WTC11 (cell line): Measurements from ENCODE around the gene GPR68. TPM values are rescaled to one million over a fixed set of nuclear protein-coding genes. Genes with fewer than 3 reads are reported as not detected.

Experiments used
- ATAC-seq: fragments of 200-7000 bp; cut with Tn5 transposase; 2 replicates; pipeline ENCODE4 v1.10.0; 2021; ENCODE audit warnings: mild to moderate bottlenecking, moderate library complexity
- CTCF ChIA-PET: fragments of 300-600 bp; sonication (Branson Sonifier 250); formaldehyde crosslinking; loops from one replicate; lab custom pipeline; 2021; ENCODE audit warnings: antibody characterized with exemption; lab: Charles Lee
- POLR2A ChIA-PET: fragments of 350-600 bp; sonication (Branson Sonifier 250); formaldehyde crosslinking; loops from one replicate; lab custom pipeline; 2021; ENCODE audit warnings: antibody characterized with exemption; lab: Charles Lee
- DNase-seq: peaks from one replicate; pipeline ENCODE4 v3.0.0; 2021; ENCODE audit warnings: low spot score
- H3K27ac Mint-ChIP-seq: 2 replicates; pipeline ENCODE4 v1.8.0; 2021; ENCODE audit warnings: mixed read lengths
- H3K27me3 Mint-ChIP-seq: 2 replicates; pipeline ENCODE4 v1.8.0; 2021; ENCODE audit warnings: low read depth, mild to moderate bottlenecking, moderate library complexity, mixed read lengths
- H3K36me3 Mint-ChIP-seq: 2 replicates; pipeline ENCODE4 v1.8.0; 2021; ENCODE audit warnings: mixed read lengths
- H3K4me1 Mint-ChIP-seq: 2 replicates; pipeline ENCODE4 v1.8.0; 2022; ENCODE audit warnings: mixed read lengths
- H3K4me3 Mint-ChIP-seq: 2 replicates; pipeline ENCODE4 v1.8.0; 2021; ENCODE audit warnings: mild to moderate bottlenecking, moderate library complexity, mixed read lengths
- H3K9me3 Mint-ChIP-seq: 2 replicates; pipeline ENCODE4 v1.8.0; 2021; ENCODE audit warnings: mixed read lengths
- CBFB ChIP-seq: sonication (generic); formaldehyde crosslinking; IDR thresholded peaks from 2 replicates; pipeline ENCODE4 v1.8.1; 2022; ENCODE audit warnings: mild to moderate bottlenecking, low read depth, missing genetic modification reagents
- CREM ChIP-seq: sonication (generic); formaldehyde crosslinking; IDR thresholded peaks from 2 replicates; pipeline ENCODE4 v1.8.1; 2022; ENCODE audit warnings: mild to moderate bottlenecking, missing genetic modification reagents, moderate library complexity
- ETV6 ChIP-seq: sonication (generic); formaldehyde crosslinking; IDR thresholded peaks from 2 replicates; pipeline ENCODE4 v1.8.1; 2022; ENCODE audit warnings: mild to moderate bottlenecking, missing genetic modification reagents
- IRF2 ChIP-seq: sonication (generic); formaldehyde crosslinking; IDR thresholded peaks from 2 replicates; pipeline ENCODE4 v1.8.0; 2022; ENCODE audit warnings: low read depth, missing genetic modification reagents, borderline replicate concordance
- MYBL2 ChIP-seq: sonication (generic); formaldehyde crosslinking; IDR thresholded peaks from 2 replicates; pipeline ENCODE4 v1.8.1; 2023; ENCODE audit warnings: mild to moderate bottlenecking, moderate library complexity, missing genetic modification reagents
- NR3C1 ChIP-seq: sonication (generic); formaldehyde crosslinking; conservative IDR thresholded peaks from 2 replicates; pipeline ENCODE4 v1.8.1; 2023; ENCODE audit warnings: low read depth, mild to moderate bottlenecking, missing genetic modification reagents
- SOX15 ChIP-seq: fragments of 250-450 bp; sonication (Bioruptor Pico); IDR thresholded peaks from 2 replicates; pipeline ENCODE4 v1.9.0; 2021; ENCODE audit warnings: mild to moderate bottlenecking
- TCF7 ChIP-seq: sonication (generic); formaldehyde crosslinking; IDR thresholded peaks from 2 replicates; pipeline ENCODE4 v1.8.0; 2022; ENCODE audit warnings: mild to moderate bottlenecking, low read depth, missing genetic modification reagents, moderate library complexity
- TEAD1 ChIP-seq: sonication (generic); formaldehyde crosslinking; IDR thresholded peaks from 2 replicates; pipeline ENCODE4 v1.8.0; 2022; ENCODE audit warnings: mild to moderate bottlenecking, missing genetic modification reagents
- ZNF138 ChIP-seq: sonication (generic); formaldehyde crosslinking; conservative IDR thresholded peaks from 2 replicates; pipeline ENCODE4 v1.8.1; 2022; ENCODE audit warnings: mild to moderate bottlenecking, moderate library complexity, missing genetic modification reagents
- ZNF219 ChIP-seq: sonication (generic); formaldehyde crosslinking; IDR thresholded peaks from 2 replicates; pipeline ENCODE4 v1.8.0; 2023; ENCODE audit warnings: missing genetic modification reagents, mild to moderate bottlenecking, borderline replicate concordance
- ZNF263 ChIP-seq: sonication (generic); formaldehyde crosslinking; IDR thresholded peaks from 2 replicates; pipeline ENCODE4 v1.8.1; 2022; ENCODE audit warnings: low read depth, mild to moderate bottlenecking, moderate library complexity, missing genetic modification reagents
- ZNF317 ChIP-seq: sonication (generic); formaldehyde crosslinking; IDR thresholded peaks from 2 replicates; pipeline ENCODE4 v1.8.1; 2023; ENCODE audit warnings: low read depth, mild to moderate bottlenecking, moderate library complexity, missing genetic modification reagents, borderline replicate concordance
- ZNF416 ChIP-seq: fragments of 250-450 bp; sonication (Bioruptor Pico); IDR thresholded peaks from 2 replicates; pipeline ENCODE4 v1.9.0; 2021; ENCODE audit warnings: mild to moderate bottlenecking, inconsistent platforms
- total RNA-seq: library from RNA; stranded (reverse); gene quantifications from 3 replicates; pipeline ENCODE4 v1.2.3, GENCODE V29; 2021
- TF ChIP-seq, protein P1 (sequence below): fragments of 200-600 bp; IDR thresholded peaks from 2 replicates; pipeline ENCODE4 v1.8.0; 2022; ENCODE audit warnings: antibody characterized with exemption
- TF ChIP-seq, protein P2 (sequence below): sonication (generic); formaldehyde crosslinking; conservative IDR thresholded peaks from 2 replicates; pipeline ENCODE4 v1.8.1; 2022; ENCODE audit warnings: mild to moderate bottlenecking, missing genetic modification reagents
- TF ChIP-seq, protein P3 (sequence below): sonication (generic); formaldehyde crosslinking; IDR thresholded peaks from 2 replicates; pipeline ENCODE4 v1.8.1; 2022; ENCODE audit warnings: mild to moderate bottlenecking, missing genetic modification reagents, moderate library complexity, borderline replicate concordance
- TF ChIP-seq, protein P4 (sequence below): sonication (generic); formaldehyde crosslinking; IDR thresholded peaks from 2 replicates; pipeline ENCODE4 v1.8.0; 2023; ENCODE audit warnings: missing genetic modification reagents
- TF ChIP-seq, protein P5 (sequence below): sonication (generic); formaldehyde crosslinking; IDR thresholded peaks from 2 replicates; pipeline ENCODE4 v1.8.1; 2022; ENCODE audit warnings: low read depth, missing genetic modification reagents, borderline replicate concordance
- TF ChIP-seq, protein P6 (sequence below): sonication (generic); formaldehyde crosslinking; IDR thresholded peaks from 2 replicates; pipeline ENCODE4 v1.8.1; 2022; ENCODE audit warnings: low read depth, mild to moderate bottlenecking, moderate library complexity, missing genetic modification reagents, borderline replicate concordance

GPR68 gene
- total RNA-seq, 1 experiment from 2014 or later: 0.28 TPM

DNA sequence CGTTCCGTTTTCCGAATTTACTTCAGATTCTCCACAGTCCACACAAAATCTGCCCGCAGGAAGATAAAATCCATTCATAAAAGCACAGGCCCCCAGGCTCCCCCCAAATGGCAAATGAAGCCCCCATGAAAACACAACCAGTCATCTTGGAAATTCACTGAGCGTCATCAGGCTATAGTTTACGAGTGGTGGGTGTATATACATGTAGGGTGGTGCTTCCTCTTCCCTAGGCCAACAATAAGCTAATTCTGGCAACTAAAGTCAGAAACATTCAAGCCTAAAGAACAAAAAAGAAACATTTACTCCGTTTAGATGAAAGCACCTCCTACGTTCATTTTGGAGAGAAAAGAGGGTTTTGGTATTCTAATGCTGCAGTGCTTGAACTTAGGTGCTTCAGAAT, 5.8 kb downstream of the GPR68 start:
- Mint-ChIP-seq H3K9me3 (peaks cover 17% of the 10 kb centered on the region), H3K36me3 (peaks cover 3% of the 10 kb centered on the region; the same call in 1 of the 2 replicates), H3K4me1 (no peaks in the 10 kb centered on the region), H3K27me3 (peaks cover 4% of the 10 kb centered on the region; the same call in 1 of the 2 replicates), H3K27ac (no peak overlapping the region), H3K4me3 (no peak overlapping the region)
- CTCF ChIA-PET: no interaction called here
- no peak for TF ChIP-seq MYBL2 (CRISPR knock-in tag)
- DNase-seq (no peak), ATAC-seq (no peak)
- POLR2A ChIA-PET: no interaction called here

DNA sequence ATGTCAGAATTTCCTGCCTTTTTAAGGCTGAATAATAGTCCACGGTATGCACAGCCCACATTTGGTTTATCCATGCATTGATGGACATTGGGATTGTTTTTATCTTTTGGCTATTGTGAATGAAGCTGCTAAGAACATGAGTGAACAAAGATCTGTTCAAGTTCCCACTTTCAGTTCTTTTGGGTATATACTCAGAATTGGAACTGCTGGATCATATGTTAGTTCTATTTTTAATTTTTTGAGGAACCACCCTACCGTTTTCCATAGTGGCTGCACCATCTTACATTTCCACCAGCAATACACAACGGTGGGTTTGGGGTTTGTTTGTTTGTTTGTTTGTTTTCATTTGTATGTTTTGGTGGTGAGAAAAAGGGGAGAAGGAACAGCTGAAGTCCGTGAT, 6.4 kb downstream of the GPR68 start:
- DNase-seq: no peak
- CTCF ChIA-PET: no interaction called here
- no peak overlapping the region for H3K27ac Mint-ChIP-seq
- TF ChIP-seq NR3C1 (CRISPR knock-in tag): no peak
- TF ChIP-seq IRF2 (CRISPR knock-in tag): no peak
- TF ChIP-seq, all 79 proteins: peak for 0
- no peak for ATAC-seq
- Mint-ChIP-seq H3K4me1 (no peaks in the 10 kb centered on the region), H3K9me3 (peaks cover 17% of the 10 kb centered on the region), H3K36me3 (peaks cover 3% of the 10 kb centered on the region; the same call in 1 of the 2 replicates), H3K4me3 (no peak overlapping the region), H3K27me3 (peaks cover 4% of the 10 kb centered on the region; the same call in 1 of the 2 replicates)
- POLR2A ChIA-PET: no interaction called here

DNA sequence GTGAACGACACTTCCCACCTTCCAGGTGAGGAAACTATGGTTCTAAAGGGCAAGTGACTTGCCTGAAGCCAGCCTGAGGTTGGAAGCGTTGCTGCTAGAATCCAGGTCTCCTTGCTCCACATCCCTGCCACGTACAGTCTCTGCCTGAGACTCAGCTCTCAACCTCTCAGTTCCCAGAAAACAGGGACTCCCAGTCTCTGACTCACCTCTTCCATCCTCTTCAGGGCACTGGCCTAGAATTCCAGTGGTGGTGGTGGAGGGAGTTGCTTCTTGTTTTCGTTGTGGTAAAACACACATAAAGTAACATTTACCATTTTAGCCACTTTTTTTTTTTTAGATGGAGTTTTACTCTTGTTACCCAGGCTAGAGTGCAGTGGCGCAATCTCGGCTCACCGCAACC, 7.3 kb downstream of the GPR68 start:
- Mint-ChIP-seq H3K27ac (no peak overlapping the region), H3K36me3 (peaks cover 3% of the 10 kb centered on the region; the same call in 1 of the 2 replicates), H3K4me1 (no peaks in the 10 kb centered on the region), H3K4me3 (no peak overlapping the region), H3K9me3 (peaks cover 17% of the 10 kb centered on the region), H3K27me3 (peaks cover 4% of the 10 kb centered on the region; the same call in 1 of the 2 replicates)
- CTCF ChIA-PET: interaction anchor here (1.9 kb wide), 1 partner anchor 15 kb away, joined by 5 read pairs; no protein-coding TSS in a partner anchor
- DNase-seq (no peak), ATAC-seq (no peak)
- TF ChIP-seq CBFB (no peak), ETV6 (CRISPR knock-in tag) (no peak), ZNF317 (no peak), ZNF263 (no peak), TCF7 (CRISPR knock-in tag) (no peak), SOX15 (CRISPR knock-in tag) (no peak), ZNF138 (no peak), TEAD1 (no peak), CREM (CRISPR knock-in tag) (no peak)
- TF ChIP-seq, protein P1, sequence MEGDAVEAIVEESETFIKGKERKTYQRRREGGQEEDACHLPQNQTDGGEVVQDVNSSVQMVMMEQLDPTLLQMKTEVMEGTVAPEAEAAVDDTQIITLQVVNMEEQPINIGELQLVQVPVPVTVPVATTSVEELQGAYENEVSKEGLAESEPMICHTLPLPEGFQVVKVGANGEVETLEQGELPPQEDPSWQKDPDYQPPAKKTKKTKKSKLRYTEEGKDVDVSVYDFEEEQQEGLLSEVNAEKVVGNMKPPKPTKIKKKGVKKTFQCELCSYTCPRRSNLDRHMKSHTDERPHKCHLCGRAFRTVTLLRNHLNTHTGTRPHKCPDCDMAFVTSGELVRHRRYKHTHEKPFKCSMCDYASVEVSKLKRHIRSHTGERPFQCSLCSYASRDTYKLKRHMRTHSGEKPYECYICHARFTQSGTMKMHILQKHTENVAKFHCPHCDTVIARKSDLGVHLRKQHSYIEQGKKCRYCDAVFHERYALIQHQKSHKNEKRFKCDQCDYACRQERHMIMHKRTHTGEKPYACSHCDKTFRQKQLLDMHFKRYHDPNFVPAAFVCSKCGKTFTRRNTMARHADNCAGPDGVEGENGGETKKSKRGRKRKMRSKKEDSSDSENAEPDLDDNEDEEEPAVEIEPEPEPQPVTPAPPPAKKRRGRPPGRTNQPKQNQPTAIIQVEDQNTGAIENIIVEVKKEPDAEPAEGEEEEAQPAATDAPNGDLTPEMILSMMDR: no peak
- TF ChIP-seq, protein P2, sequence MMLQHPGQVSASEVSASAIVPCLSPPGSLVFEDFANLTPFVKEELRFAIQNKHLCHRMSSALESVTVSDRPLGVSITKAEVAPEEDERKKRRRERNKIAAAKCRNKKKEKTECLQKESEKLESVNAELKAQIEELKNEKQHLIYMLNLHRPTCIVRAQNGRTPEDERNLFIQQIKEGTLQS (CRISPR knock-in tag): no peak
- TF ChIP-seq, protein P3, sequence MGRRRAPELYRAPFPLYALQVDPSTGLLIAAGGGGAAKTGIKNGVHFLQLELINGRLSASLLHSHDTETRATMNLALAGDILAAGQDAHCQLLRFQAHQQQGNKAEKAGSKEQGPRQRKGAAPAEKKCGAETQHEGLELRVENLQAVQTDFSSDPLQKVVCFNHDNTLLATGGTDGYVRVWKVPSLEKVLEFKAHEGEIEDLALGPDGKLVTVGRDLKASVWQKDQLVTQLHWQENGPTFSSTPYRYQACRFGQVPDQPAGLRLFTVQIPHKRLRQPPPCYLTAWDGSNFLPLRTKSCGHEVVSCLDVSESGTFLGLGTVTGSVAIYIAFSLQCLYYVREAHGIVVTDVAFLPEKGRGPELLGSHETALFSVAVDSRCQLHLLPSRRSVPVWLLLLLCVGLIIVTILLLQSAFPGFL (CRISPR knock-in tag): no peak
- POLR2A ChIA-PET: no interaction called here

DNA sequence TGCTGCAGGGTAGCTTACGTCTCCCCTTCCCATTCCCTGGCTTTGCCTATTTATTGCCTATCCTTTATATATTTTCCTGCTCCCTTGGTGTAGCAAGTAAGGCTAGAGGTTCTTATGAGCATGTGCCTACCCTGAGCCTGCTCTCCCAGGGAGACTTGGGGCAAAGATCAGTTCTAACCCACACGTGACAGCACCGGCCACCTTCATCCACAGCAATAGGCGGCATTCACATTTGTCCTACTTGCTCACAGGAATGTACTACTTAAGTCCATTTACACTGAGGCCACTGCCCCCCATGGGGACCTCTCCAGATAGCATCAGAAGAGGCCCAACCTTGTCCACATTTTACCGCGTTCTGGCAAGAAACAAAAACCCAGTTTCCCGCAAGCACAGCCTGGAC, 8.7 kb downstream of the GPR68 start:
- H3K4me3 Mint-ChIP-seq: no peak overlapping the region
- peaks cover 22% of the 10 kb centered on the region for H3K9me3 Mint-ChIP-seq
- POLR2A ChIA-PET: no interaction called here
- CTCF ChIA-PET: interaction anchor here (0.5 to 1.9 kb wide), 2 partner anchors 17 to 58 kb away, joined by 3 to 5 read pairs; no protein-coding TSS in a partner anchor
- ATAC-seq (no peak), DNase-seq (no peak)
- peaks cover 12% of the 10 kb centered on the region for H3K36me3 Mint-ChIP-seq
- TF ChIP-seq, protein P1: no peak
- TF ChIP-seq ZNF219 (CRISPR knock-in tag) (no peak), ZNF416 (CRISPR knock-in tag) (no peak)
- TF ChIP-seq, protein P4, sequence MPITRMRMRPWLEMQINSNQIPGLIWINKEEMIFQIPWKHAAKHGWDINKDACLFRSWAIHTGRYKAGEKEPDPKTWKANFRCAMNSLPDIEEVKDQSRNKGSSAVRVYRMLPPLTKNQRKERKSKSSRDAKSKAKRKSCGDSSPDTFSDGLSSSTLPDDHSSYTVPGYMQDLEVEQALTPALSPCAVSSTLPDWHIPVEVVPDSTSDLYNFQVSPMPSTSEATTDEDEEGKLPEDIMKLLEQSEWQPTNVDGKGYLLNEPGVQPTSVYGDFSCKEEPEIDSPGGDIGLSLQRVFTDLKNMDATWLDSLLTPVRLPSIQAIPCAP (CRISPR knock-in tag): no peak
- TF ChIP-seq, protein P5, sequence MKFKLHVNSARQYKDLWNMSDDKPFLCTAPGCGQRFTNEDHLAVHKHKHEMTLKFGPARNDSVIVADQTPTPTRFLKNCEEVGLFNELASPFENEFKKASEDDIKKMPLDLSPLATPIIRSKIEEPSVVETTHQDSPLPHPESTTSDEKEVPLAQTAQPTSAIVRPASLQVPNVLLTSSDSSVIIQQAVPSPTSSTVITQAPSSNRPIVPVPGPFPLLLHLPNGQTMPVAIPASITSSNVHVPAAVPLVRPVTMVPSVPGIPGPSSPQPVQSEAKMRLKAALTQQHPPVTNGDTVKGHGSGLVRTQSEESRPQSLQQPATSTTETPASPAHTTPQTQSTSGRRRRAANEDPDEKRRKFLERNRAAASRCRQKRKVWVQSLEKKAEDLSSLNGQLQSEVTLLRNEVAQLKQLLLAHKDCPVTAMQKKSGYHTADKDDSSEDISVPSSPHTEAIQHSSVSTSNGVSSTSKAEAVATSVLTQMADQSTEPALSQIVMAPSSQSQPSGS: no peak
- TF ChIP-seq, protein P6, sequence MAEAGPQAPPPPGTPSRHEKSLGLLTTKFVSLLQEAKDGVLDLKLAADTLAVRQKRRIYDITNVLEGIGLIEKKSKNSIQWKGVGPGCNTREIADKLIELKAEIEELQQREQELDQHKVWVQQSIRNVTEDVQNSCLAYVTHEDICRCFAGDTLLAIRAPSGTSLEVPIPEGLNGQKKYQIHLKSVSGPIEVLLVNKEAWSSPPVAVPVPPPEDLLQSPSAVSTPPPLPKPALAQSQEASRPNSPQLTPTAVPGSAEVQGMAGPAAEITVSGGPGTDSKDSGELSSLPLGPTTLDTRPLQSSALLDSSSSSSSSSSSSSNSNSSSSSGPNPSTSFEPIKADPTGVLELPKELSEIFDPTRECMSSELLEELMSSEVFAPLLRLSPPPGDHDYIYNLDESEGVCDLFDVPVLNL (CRISPR knock-in tag): no peak
- no peak overlapping the region for H3K27ac Mint-ChIP-seq
- H3K27me3 Mint-ChIP-seq: peaks cover 2% of the 10 kb centered on the region; the same call in 1 of the 2 replicates
- H3K4me1 Mint-ChIP-seq: no peaks in the 10 kb centered on the region
